H1 (cell line): Measurements from ENCODE around the gene DPYSL4. TPM values are rescaled to one million over a fixed set of nuclear protein-coding genes. Genes with fewer than 3 reads are reported as not detected.

ENCODE experiments used
- CTCF ChIA-PET: fragments of 300-600 bp; sonication (Branson Sonifier 250); formaldehyde crosslinking; loops from one replicate; lab custom pipeline; 2021; ENCODE audit not compliant: partially characterized antibody; lab: Charles Lee
- POLR2A ChIA-PET: fragments of 300-600 bp; sonication (Branson Sonifier 250); formaldehyde crosslinking; loops from one replicate; lab custom pipeline; 2021; ENCODE audit warnings: inconsistent platforms; ENCODE audit not compliant: partially characterized antibody; lab: Charles Lee
- DNase-seq, 2 experiments: peaks; one replicate each; pipeline versions ENCODE4 v3.0.0 to v3.0.0-alpha.2; 2010 to 2022; ENCODE audit warnings: low spot score in 2 of 2, low read depth in 1 of 2, mixed read lengths in 1 of 2
- FAIRE-seq: peaks from 2 replicates; lab custom pipeline; 2011; peaks lifted over from hg19 to GRCh38; lab: Jason Lieb, UNC
- H2AFZ ChIP-seq: 2 replicates; pipeline ENCODE4 v1.8.1; 2012; ENCODE audit warnings: low read length, inconsistent platforms
- H2AK5ac ChIP-seq: 2 replicates; pipeline ENCODE4 v1.6.1; 2013; ENCODE audit warnings: low read depth, low read length
- H2BK120ac ChIP-seq: replicated peaks from 2 replicates; pipeline ENCODE3; 2013; ENCODE audit warnings: low read depth, low read length, inconsistent platforms
- H2BK12ac ChIP-seq: 2 replicates; pipeline ENCODE4 v1.6.1; 2013; ENCODE audit warnings: low read depth, low read length
- H2BK15ac ChIP-seq: 2 replicates; pipeline ENCODE4 v1.6.1; 2013; ENCODE audit warnings: low read length
- H2BK20ac ChIP-seq: 2 replicates; pipeline ENCODE4 v1.6.1; 2013; ENCODE audit warnings: low read length
- H2BK5ac ChIP-seq: 2 replicates; pipeline ENCODE4 v1.6.1; 2013; ENCODE audit warnings: low read depth, low read length
- H3K14ac ChIP-seq: 2 replicates; pipeline ENCODE4 v1.6.1; 2013; ENCODE audit warnings: inconsistent platforms; ENCODE audit not compliant: insufficient read length
- H3K18ac ChIP-seq: 2 replicates; pipeline ENCODE4 v1.6.1; 2013; ENCODE audit warnings: low read length; ENCODE audit errors: extremely low read depth
- H3K23ac ChIP-seq: 2 replicates; pipeline ENCODE4 v1.6.1; 2013; ENCODE audit warnings: inconsistent platforms; ENCODE audit not compliant: insufficient read length
- H3K23me2 ChIP-seq: 2 replicates; pipeline ENCODE4 v1.6.1; 2013; ENCODE audit warnings: low read depth, low read length
- H3K27ac ChIP-seq: 2 replicates; pipeline ENCODE4 v1.6.1; 2011; ENCODE audit warnings: low read depth, low read length, inconsistent platforms
- H3K27me3 ChIP-seq, 4 experiments: replicated peaks in 1 of 4; 1 replicate in 1 of 4; 2 replicates in 3 of 4; pipeline versions ENCODE4 v1.6.1 to v1.8.1; 2011 to 2013; ENCODE audit warnings: low read length in 3 of 4, mild to moderate bottlenecking in 3 of 4, inconsistent platforms in 2 of 4, mixed read lengths in 2 of 4, moderate library complexity in 1 of 4; ENCODE audit not compliant: control insufficient read depth in 3 of 4, insufficient read depth in 3 of 4; ENCODE audit errors: extremely low read depth in 1 of 4
- H3K36me3 ChIP-seq, 4 experiments: 2 replicates each; pipeline versions ENCODE4 v1.6.1 to v1.8.1; 2011 to 2013; ENCODE audit warnings: mild to moderate bottlenecking in 4 of 4, low read length in 3 of 4, moderate library complexity in 2 of 4, control low read depth in 1 of 4, inconsistent platforms in 1 of 4; ENCODE audit not compliant: insufficient read depth in 4 of 4, control insufficient read depth in 2 of 4
- H3K4ac ChIP-seq: replicated peaks from 2 replicates; pipeline ENCODE3; 2013; ENCODE audit warnings: low read length, low read depth, mixed read lengths, inconsistent platforms; ENCODE audit not compliant: insufficient read length
- H3K4me1 ChIP-seq, 4 experiments: replicated peaks in 1 of 4; 1 replicate in 1 of 4; 2 replicates in 3 of 4; pipeline versions ENCODE4 v1.6.1 to v1.8.1; 2011 to 2013; ENCODE audit warnings: low read length in 3 of 4, inconsistent platforms in 2 of 4, mixed read lengths in 1 of 4; ENCODE audit not compliant: insufficient read depth in 4 of 4, control insufficient read depth in 3 of 4
- H3K4me2 ChIP-seq, 2 experiments: 2 replicates each; pipeline versions ENCODE4 v1.6.1 to v1.8.1; 2011 to 2013; ENCODE audit warnings: low read depth in 2 of 2, low read length in 2 of 2, control low read depth in 1 of 2, inconsistent platforms in 1 of 2, mild to moderate bottlenecking in 1 of 2; ENCODE audit not compliant: insufficient read depth in 1 of 2
- H3K4me3 ChIP-seq, 4 experiments: fragments of 200-600, 300-600 bp in 1 of 4; sonication (generic), shearing (Covaris generic), sonication (Bioruptor Twin) in 1 of 4; 2 replicates each; pipeline versions ENCODE4 v1.5.1 to v1.8.1; 2011 to 2016; ENCODE audit warnings: low read length in 4 of 4, low read depth in 3 of 4, control low read depth in 2 of 4, inconsistent platforms in 2 of 4, mild to moderate bottlenecking in 2 of 4, mixed read lengths in 1 of 4, moderate library complexity in 1 of 4; ENCODE audit not compliant: insufficient read depth in 2 of 4; ENCODE audit errors: extremely low read depth in 1 of 4
- H3K56ac ChIP-seq: replicated peaks from 2 replicates; pipeline ENCODE3; 2013; ENCODE audit warnings: low read depth, mild to moderate bottlenecking, mixed read lengths, low read length, inconsistent platforms; ENCODE audit not compliant: insufficient read length
- H3K79me1 ChIP-seq: 2 replicates; pipeline ENCODE4 v1.6.1; 2013; ENCODE audit warnings: low read depth, low read length, control low read depth
- H3K79me2 ChIP-seq, 2 experiments: 2 replicates each; pipeline versions ENCODE4 v1.6.1 to v1.8.1; 2012 to 2013; ENCODE audit warnings: low read length in 2 of 2, mild to moderate bottlenecking in 2 of 2, inconsistent platforms in 1 of 2; ENCODE audit not compliant: insufficient read depth in 2 of 2, control insufficient read depth in 1 of 2
- H3K9ac ChIP-seq, 4 experiments: replicated peaks in 1 of 4; 1 replicate in 1 of 4; 2 replicates in 3 of 4; pipeline versions ENCODE4 v1.6.1 to v1.8.1; 2011 to 2013; ENCODE audit warnings: low read depth in 3 of 4, low read length in 3 of 4, control low read depth in 2 of 4, mild to moderate bottlenecking in 2 of 4, moderate library complexity in 2 of 4, inconsistent platforms in 1 of 4; ENCODE audit errors: extremely low read depth in 1 of 4
- H3K9me3 ChIP-seq, 2 experiments: 2 replicates each; pipeline versions ENCODE4 v1.6.1 to v1.8.1; 2012 to 2013; ENCODE audit warnings: mild to moderate bottlenecking in 2 of 2, moderate library complexity in 2 of 2, control low read depth in 1 of 2, inconsistent platforms in 1 of 2, low read depth in 1 of 2, low read length in 1 of 2, mixed read lengths in 1 of 2; ENCODE audit not compliant: insufficient read depth in 2 of 2
- H4K20me1 ChIP-seq, 2 experiments: replicated peaks in 1 of 2; 2 replicates each; pipeline versions ENCODE3 to v1.8.1; 2011 to 2013; ENCODE audit warnings: inconsistent platforms in 2 of 2, low read length in 2 of 2, mild to moderate bottlenecking in 1 of 2; ENCODE audit not compliant: insufficient read depth in 2 of 2, control insufficient read depth in 1 of 2
- H4K5ac ChIP-seq: 2 replicates; pipeline ENCODE4 v1.6.1; 2013; ENCODE audit warnings: low read length, low read depth, mixed read lengths, inconsistent platforms; ENCODE audit not compliant: insufficient read length
- H4K8ac ChIP-seq: 2 replicates; pipeline ENCODE4 v1.8.0; 2013; ENCODE audit warnings: mild to moderate bottlenecking, moderate library complexity, low read length, inconsistent platforms; ENCODE audit not compliant: insufficient read depth; ENCODE audit errors: extremely low read depth
- H4K91ac ChIP-seq: replicated peaks from 2 replicates; pipeline ENCODE3; 2013; ENCODE audit warnings: low read length, mixed read lengths, inconsistent platforms; ENCODE audit not compliant: insufficient read length
- BACH1 ChIP-seq: IDR thresholded peaks from 2 replicates; pipeline ENCODE4 v1.6.1; 2012; ENCODE audit warnings: low read length, improper control_type of control experiment
- CBX5 ChIP-seq: fragments of 300-800, 300-1000 bp; sonication (generic); IDR thresholded peaks from 2 replicates; pipeline ENCODE4 v1.7.1; 2016; ENCODE audit warnings: antibody characterized with exemption, low read length, low read depth
- GTF2F1 ChIP-seq: IDR thresholded peaks from 2 replicates; pipeline ENCODE4 v1.6.1; 2012; ENCODE audit warnings: low read depth, low read length, improper control_type of control experiment, borderline replicate concordance
- KDM5A ChIP-seq: fragments of 200-600 bp; IDR thresholded peaks from 2 replicates; pipeline ENCODE4 v1.7.1; 2012; ENCODE audit warnings: mild to moderate bottlenecking, low read length, inconsistent platforms, mixed read lengths
- NRF1 ChIP-seq: IDR thresholded peaks from 2 replicates; pipeline ENCODE4 v1.6.1; 2011; ENCODE audit warnings: mild to moderate bottlenecking, low read depth, low read length, improper control_type of control experiment
- SIX5 ChIP-seq: IDR thresholded peaks from 2 replicates; pipeline ENCODE4 v1.6.1; 2011; ENCODE audit warnings: mild to moderate bottlenecking, low read depth, low read length
- TEAD4 ChIP-seq: IDR thresholded peaks from 2 replicates; pipeline ENCODE4 v1.6.1; 2012; ENCODE audit warnings: low read depth, low read length, inconsistent platforms, mixed read lengths
- ZNF274 ChIP-seq: IDR thresholded peaks from 2 replicates; pipeline ENCODE4 v1.7.0; 2012; ENCODE audit warnings: low read length, borderline replicate concordance; ENCODE audit errors: extremely low read depth
- WGBS, 2 experiments: shearing (Covaris generic) in 1 of 2; methylation state at CpG; one replicate each; pipeline versions ENCODE4 v1.1.6 to v1.1.7; 2013 to 2015; ENCODE audit warnings: low lambda C conversion rate in 2 of 2, mixed read lengths in 2 of 2, inconsistent platforms in 1 of 2, low coverage in 1 of 2, missing lambda C conversion rate in 1 of 2; ENCODE audit not compliant: insufficient replicate concordance in 2 of 2, insufficient coverage in 1 of 2, insufficient read length in 1 of 2; ENCODE audit errors: extremely low coverage in 1 of 2, missing lambda C conversion rate in 1 of 2; 5-methylcytosine and 5-hydroxymethylcytosine counted together
- polyA plus RNA-seq, 7 experiments: library from polyadenylated mRNA; depleted of rRNA in 3 of 7; stranded (reverse) in 5 of 7; unstranded in 2 of 7; fragments of >200 nt in 5 of 7; fragments of 200-250 nt in 2 of 7; gene quantifications; 1 replicate in 5 of 7; 2 replicates in 1 of 7; 4 replicates in 1 of 7; pipeline versions ENCODE4 v1.2.1 to v1.2.3, GENCODE V29; 2011 to 2013; ENCODE audit warnings: missing spikeins in 2 of 7, mixed read lengths in 2 of 7
- total RNA-seq: library from RNA; stranded (reverse); fragmentation: NEBNext Ultra II Directional; extraction: Animal tissue kit (Norgen Biotek cat#: 25700); gene quantifications from 2 replicates; pipeline ENCODE4 v1.2.1, GENCODE V29; 2021
- TF ChIP-seq, protein P1 (sequence below): IDR thresholded peaks from 2 replicates; pipeline ENCODE4 v1.6.1; 2011; ENCODE audit warnings: low read length, improper control_type of control experiment

DPYSL4 gene
- total and polyA plus RNA-seq, 2 of the 8 experiments (the other 6 are each of a cell fraction or from before 2014, with no cell fraction given), result 12.9 to 15.2 TPM

DNA sequence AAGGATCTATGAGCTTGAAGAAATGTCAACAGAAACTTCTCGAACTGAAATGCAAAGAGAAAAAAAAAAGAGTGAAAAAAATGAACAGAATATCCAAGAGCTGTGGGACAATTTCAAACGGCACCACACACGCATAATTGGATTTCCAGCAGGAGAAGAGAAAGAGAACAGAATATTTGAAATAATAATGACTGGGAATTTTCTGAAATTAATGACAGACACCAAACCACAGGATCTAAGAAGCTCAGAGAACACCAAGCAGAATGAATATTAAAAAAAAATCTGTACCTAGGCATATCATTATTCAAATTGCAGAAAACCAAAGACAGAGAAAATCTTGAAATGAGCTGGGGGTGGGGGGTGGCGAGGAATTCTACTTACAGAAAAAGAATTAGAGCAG lies 27.2 kb downstream of the DPYSL4 start:
- CTCF ChIA-PET, result interaction anchor here (0.5 to 1.2 kb wide), 2 partner anchors 240 to 769 kb away, joined by 3 read pairs; no protein-coding TSS in a partner anchor

More for the DNA sequence above, 27.2 kb downstream of the DPYSL4 start:
- Histone ChIP-seq H3K79me1 (no peaks in the 10 kb centered on the region), H3K4me2 (no peak overlapping the region), H3K14ac (no peak overlapping the region), H3K79me2 (no peaks in the 10 kb centered on the region), H4K8ac (no peak overlapping the region), H2BK5ac (no peak overlapping the region), H3K36me3 (no peaks in the 10 kb centered on the region; a peak in 1 of 8 replicates), H3K9me3 (peaks cover 23 to 24% of the 10 kb centered on the region in 2 experiments), H2BK20ac (no peak overlapping the region), H2BK120ac (no peak overlapping the region), H4K5ac (no peak overlapping the region), H2BK12ac (no peak overlapping the region), H3K4me3 (no peak overlapping the region), H3K27me3 (no peaks in the 10 kb centered on the region), H4K20me1 (peaks cover 1 to 2% of the 10 kb centered on the region in 2 experiments), H3K4me1 (no peaks in the 10 kb centered on the region), H3K4ac (no peak overlapping the region), H2AK5ac (no peak overlapping the region), H3K56ac (no peak overlapping the region), H2BK15ac (no peak overlapping the region), H4K91ac (no peak overlapping the region), H3K23ac (no peak overlapping the region), H2AFZ (no peak overlapping the region), H3K23me2 (no peaks in the 10 kb centered on the region), H3K27ac (no peak overlapping the region), H3K9ac (no peak overlapping the region), H3K18ac (no peak overlapping the region)
- DNase-seq, result no peak
- POLR2A ChIA-PET, result interaction anchor here (0.9 kb wide), 1 partner anchor 32 kb away, joined by 3 read pairs; no protein-coding TSS in a partner anchor
- no peak for TF ChIP-seq CBX5
- TF ChIP-seq TEAD4, result no peak
- TF ChIP-seq GTF2F1, result no peak
- TF ChIP-seq BACH1, result no peak
- TF ChIP-seq, protein P1, sequence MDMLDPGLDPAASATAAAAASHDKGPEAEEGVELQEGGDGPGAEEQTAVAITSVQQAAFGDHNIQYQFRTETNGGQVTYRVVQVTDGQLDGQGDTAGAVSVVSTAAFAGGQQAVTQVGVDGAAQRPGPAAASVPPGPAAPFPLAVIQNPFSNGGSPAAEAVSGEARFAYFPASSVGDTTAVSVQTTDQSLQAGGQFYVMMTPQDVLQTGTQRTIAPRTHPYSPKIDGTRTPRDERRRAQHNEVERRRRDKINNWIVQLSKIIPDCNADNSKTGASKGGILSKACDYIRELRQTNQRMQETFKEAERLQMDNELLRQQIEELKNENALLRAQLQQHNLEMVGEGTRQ, result no peak
- TF ChIP-seq KDM5A, result no peak
- TF ChIP-seq SIX5, result no peak
- no peak for TF ChIP-seq NRF1
- TF ChIP-seq ZNF274, result no peak
- FAIRE-seq, result no peak
- WGBS, 2 experiments, result 74% methylated on average over 4 of the region's 4 CpGs; no CpG with 5 or more reads in 1 of the 2 experiments
